Upper lobe of right lung (tissue), 1 donor: ENCODE measurements around the gene PLEKHA5. TPM values are rescaled to one million over a fixed set of nuclear protein-coding genes. Genes with fewer than 3 reads are reported as not detected.

Experiments
- ATAC-seq: fragments of 200-7000 bp; cut with Tn5 transposase; one replicate; pipeline ENCODE4 v1.9.1; 2020; ENCODE audit warnings: mild to moderate bottlenecking, moderate library complexity
- DNase-seq: peaks from one replicate; pipeline ENCODE4 v3.0.0-alpha.2; 2020
- H3K27ac ChIP-seq: fragments of 200-600 bp; one replicate; pipeline ENCODE4 v1.8.0; 2022
- H3K27me3 ChIP-seq: fragments of 200-600 bp; one replicate; pipeline ENCODE4 v1.8.0; 2022; ENCODE audit warnings: mild to moderate bottlenecking
- H3K36me3 ChIP-seq: fragments of 200-600 bp; one replicate; pipeline ENCODE4 v1.8.0; 2022
- H3K4me1 ChIP-seq: fragments of 200-600 bp; one replicate; pipeline ENCODE4 v1.8.0; 2022
- H3K4me3 ChIP-seq: fragments of 200-600 bp; one replicate; pipeline ENCODE4 v1.8.0; 2022; ENCODE audit warnings: mild to moderate bottlenecking
- H3K9me3 ChIP-seq: fragments of 200-600 bp; one replicate; pipeline ENCODE4 v1.8.0; 2022
- CTCF ChIP-seq: fragments of 200-600 bp; IDR thresholded peaks from one replicate; pipeline ENCODE4 v1.8.0; 2022; ENCODE audit warnings: antibody characterized with exemption
- intact Hi-C: fragments of 100-400 bp; cut with DNase I; formaldehyde crosslinking; loops from one replicate; pipeline ENCODE4 v1.11.0; 2022
- total RNA-seq: library from RNA; stranded (reverse); fragmentation: NEBNext Ultra II Directional; extraction: Animal tissue kit (Norgen Biotek cat#: 25700); gene quantifications from one replicate; pipeline ENCODE4 v1.2.1, GENCODE V29; 2021
- donor health status: DM: no; HTN: yes; CAD: no; lungs with severe emphysema.

The PLEKHA5 gene
- total RNA-seq, 1 donor from 2014 or later, result 30.2 TPM

GRCh38 chr12:19246933-19247332 is 117.4 kb downstream of the PLEKHA5 start:
- DNase-seq (no peak), ATAC-seq (no peak)
- H3K27me3 ChIP-seq, result no peaks in the 10 kb centered on the region
- TF ChIP-seq CTCF, result no peak
- H3K4me1 ChIP-seq, result peaks cover 10% of the 10 kb centered on the region
- H3K36me3 ChIP-seq, result no peaks in the 10 kb centered on the region
- no peak overlapping the region for H3K27ac ChIP-seq
- H3K9me3 ChIP-seq, result no peaks in the 10 kb centered on the region
- intact Hi-C loops, result no loop called here
- no peak overlapping the region for H3K4me3 ChIP-seq

- H3K36me3 ChIP-seq, result no peaks in the 10 kb centered on the region
- no peak for TF ChIP-seq CTCF
- no peaks in the 10 kb centered on the region for H3K9me3 ChIP-seq
- H3K4me1 ChIP-seq, result peaks cover 9% of the 10 kb centered on the region
- intact Hi-C loops, result no loop called here
- H3K4me3 ChIP-seq, result no peak overlapping the region
- no peak for ATAC-seq
- no peaks in the 10 kb centered on the region for H3K27me3 ChIP-seq
- no peak for DNase-seq
- no peak overlapping the region for H3K27ac ChIP-seq
Measured at GRCh38 chr12:19248929-19249602, 119.5 kb downstream of the PLEKHA5 start.

GRCh38 chr12:19251481-19252132 is 122.1 kb downstream of the PLEKHA5 start:
- Histone ChIP-seq H3K4me3 (no peak overlapping the region), H3K4me1 (no peaks in the 10 kb centered on the region), H3K36me3 (no peaks in the 10 kb centered on the region), H3K27ac (no peak overlapping the region), H3K27me3 (no peaks in the 10 kb centered on the region), H3K9me3 (no peaks in the 10 kb centered on the region)
- intact Hi-C loops, result no loop called here
- ATAC-seq, result no peak
- no peak for DNase-seq
- TF ChIP-seq CTCF, result no peak

- ATAC-seq, result no peak
- H3K36me3 ChIP-seq, result no peaks in the 10 kb centered on the region
- intact Hi-C loops, result no loop called here
Measured at GRCh38 chr12:19260135-19260534, 130.6 kb downstream of the PLEKHA5 start.

GRCh38 chr12:19261773-19262172 is 132.2 kb downstream of the PLEKHA5 start:
- no peaks in the 10 kb centered on the region for H3K27me3 ChIP-seq
- no peaks in the 10 kb centered on the region for H3K4me1 ChIP-seq
- no peak overlapping the region for H3K27ac ChIP-seq
- no peaks in the 10 kb centered on the region for H3K36me3 ChIP-seq
- H3K9me3 ChIP-seq, result no peaks in the 10 kb centered on the region
- ATAC-seq (no peak), DNase-seq (no peak)
- TF ChIP-seq CTCF, result no peak
- H3K4me3 ChIP-seq, result no peak overlapping the region
- intact Hi-C loops, result no loop called here

More at GRCh38 chr12:19260135-19260534, 130.6 kb downstream of the PLEKHA5 start:
- Histone ChIP-seq H3K27ac (no peak overlapping the region), H3K4me3 (no peak overlapping the region), H3K9me3 (no peaks in the 10 kb centered on the region), H3K4me1 (no peaks in the 10 kb centered on the region), H3K27me3 (no peaks in the 10 kb centered on the region)
- no peak for DNase-seq
- no peak for TF ChIP-seq CTCF
